ENCODE measurements around the gene MVB12B.

DNA sequence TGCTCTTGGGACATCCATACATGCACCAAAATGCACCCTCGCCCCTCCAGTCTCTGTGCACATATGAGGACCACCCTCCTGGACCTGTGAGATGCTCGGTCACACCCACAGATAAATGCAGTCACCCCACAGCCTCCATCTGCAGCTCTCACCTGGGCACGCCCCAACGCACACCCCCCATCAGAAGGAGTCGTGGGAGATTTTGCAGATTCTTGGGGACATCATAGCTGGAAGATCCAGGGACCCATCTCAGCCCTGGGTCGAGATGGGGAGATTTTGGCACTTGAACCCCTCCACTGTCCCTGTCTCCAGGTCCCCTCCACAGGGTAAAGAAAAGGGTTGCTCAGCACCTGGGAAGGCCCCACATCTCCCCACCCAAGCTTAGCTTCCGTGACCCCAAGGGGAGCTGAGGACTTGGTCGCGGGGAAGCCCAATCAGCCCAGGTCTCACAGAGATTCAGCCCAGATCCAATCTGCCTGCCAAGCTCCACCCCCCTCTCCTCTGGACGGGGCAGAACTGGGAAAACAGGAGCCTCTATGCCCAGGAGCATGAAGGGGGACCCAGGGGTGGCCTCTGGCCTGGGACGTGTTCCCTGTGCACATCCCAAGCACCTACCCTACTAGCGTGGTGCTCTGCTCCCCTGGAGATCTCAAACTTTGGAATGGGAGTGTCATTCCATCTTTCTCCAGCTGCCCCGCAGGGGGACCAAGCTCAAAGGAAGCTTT is 197.9 kb downstream of the MVB12B start:
- TF ChIP-seq, protein P1, sequence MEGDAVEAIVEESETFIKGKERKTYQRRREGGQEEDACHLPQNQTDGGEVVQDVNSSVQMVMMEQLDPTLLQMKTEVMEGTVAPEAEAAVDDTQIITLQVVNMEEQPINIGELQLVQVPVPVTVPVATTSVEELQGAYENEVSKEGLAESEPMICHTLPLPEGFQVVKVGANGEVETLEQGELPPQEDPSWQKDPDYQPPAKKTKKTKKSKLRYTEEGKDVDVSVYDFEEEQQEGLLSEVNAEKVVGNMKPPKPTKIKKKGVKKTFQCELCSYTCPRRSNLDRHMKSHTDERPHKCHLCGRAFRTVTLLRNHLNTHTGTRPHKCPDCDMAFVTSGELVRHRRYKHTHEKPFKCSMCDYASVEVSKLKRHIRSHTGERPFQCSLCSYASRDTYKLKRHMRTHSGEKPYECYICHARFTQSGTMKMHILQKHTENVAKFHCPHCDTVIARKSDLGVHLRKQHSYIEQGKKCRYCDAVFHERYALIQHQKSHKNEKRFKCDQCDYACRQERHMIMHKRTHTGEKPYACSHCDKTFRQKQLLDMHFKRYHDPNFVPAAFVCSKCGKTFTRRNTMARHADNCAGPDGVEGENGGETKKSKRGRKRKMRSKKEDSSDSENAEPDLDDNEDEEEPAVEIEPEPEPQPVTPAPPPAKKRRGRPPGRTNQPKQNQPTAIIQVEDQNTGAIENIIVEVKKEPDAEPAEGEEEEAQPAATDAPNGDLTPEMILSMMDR (IDR thresholded peaks at IDR 0.05; ENCODE audit: low read depth, low read length): no peak
- TF ChIP-seq POLR2A (IDR thresholded peaks at IDR 0.05; ENCODE audit: extremely low read depth, insufficient read length): no peak
